ENCODE measurements around the gene FLNA. TPM values are rescaled to one million over a fixed set of nuclear protein-coding genes. Genes with fewer than 3 reads are reported as not detected.

The FLNA gene
- total and polyA plus RNA-seq, 2 of the 13 experiments (the other 11 are each of a cell fraction or from before 2014, with no cell fraction given) = 83.4 to 174 TPM

DNA sequence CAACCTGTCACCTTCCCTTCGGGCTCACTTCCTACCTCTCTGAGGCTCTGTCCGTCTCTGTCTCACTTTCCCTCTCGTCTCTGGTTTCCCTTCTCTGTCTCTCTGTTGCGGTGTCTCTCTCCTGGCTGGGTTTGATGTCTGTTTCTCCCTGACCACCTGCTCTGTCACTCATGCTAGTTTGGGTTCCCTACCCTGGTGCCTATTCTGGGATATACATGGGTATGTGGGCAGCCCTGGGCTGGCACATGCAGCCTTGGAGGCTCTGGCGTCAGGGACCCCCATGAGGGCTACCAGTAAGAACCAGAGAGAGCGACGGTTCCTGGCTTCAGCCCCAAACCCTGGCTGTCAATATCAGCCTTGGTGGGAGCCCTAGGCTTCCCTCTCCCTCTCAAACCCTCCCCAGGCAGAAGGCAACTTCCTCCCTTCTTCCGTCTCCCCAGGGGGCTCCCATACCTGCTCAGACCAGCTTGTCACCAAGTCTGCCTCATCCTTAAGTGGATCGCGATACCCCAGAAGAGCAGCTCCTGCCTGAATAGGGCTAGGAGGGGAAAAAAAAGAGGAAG is 34.3 kb upstream of the FLNA start:
- Histone ChIP-seq H3K4me3 (replicated peaks in 1 of 3; ENCODE audit: insufficient read depth in 1 of 3, low read depth in 2 of 3, low read length in 3 of 3) (peak overlapping the region; percentile 43 to 74 (median 53)), H3K9ac (ENCODE audit: insufficient read depth, low read depth, low read length) (peak overlapping the region; percentile 75), H2AFZ (ENCODE audit: low read length) (no peak overlapping the region), H3K27me3 (ENCODE audit: control insufficient read depth in 1 of 2, insufficient read depth in 2 of 2, low read length in 2 of 2) (no peaks in the 10 kb centered on the region), H3K4me2 (ENCODE audit: low read depth, low read length) (peak overlapping the region; percentile 82), H3K9me3 (ENCODE audit: low read length) (no peaks in the 10 kb centered on the region), H3K27ac (ENCODE audit: extremely low read length, insufficient read depth, low read length) (peak overlapping the region; percentile 50), H3K4me1 (ENCODE audit: insufficient read depth, low read length) (peaks cover 25% of the 10 kb centered on the region), H4K20me1 (ENCODE audit: insufficient read depth, low read length) (no peaks in the 10 kb centered on the region), H3K79me2 (ENCODE audit: insufficient read depth, low read length) (no peaks in the 10 kb centered on the region), H3K36me3 (replicated peaks in 1 of 2; ENCODE audit: control insufficient read depth in 1 of 2, insufficient read depth in 2 of 2, low read length in 2 of 2) (0 out of 5 replicates have a peak, but pooled peaks cover 0 to 3% of the 10 kb centered on the region in 2 experiments)
- BruUV-seq (replicated peaks) = no TSS peak
- POLR2A ChIA-PET = interaction anchor here (1.0 to 4.9 kb wide), 6 partner anchors 10 to 133 kb away, joined by 3 to 75 read pairs (median 5); partner anchors contain the start of genes ATP6AP1, RPL10 and SLC10A3
- CTCF ChIA-PET (ENCODE audit: low intra/inter-chr PET ratio, low total read pairs) = no interaction called here
- in situ Hi-C loops (cut with HindIII; ENCODE audit: extremely low pct_ligation_motif_present, low pct_unique_long_range_greater_than_20kb) = loop anchor here (25.0 kb wide), 1 partner anchor 129 kb away; the partner anchor contains the start of genes G6PD and IKBKG
- no peak for FAIRE-seq
- no peak for ATAC-seq
- DNase-seq (ENCODE audit: low spot score) = no peak
- intact Hi-C loops (cut with micrococcal nuclease; ENCODE audit: unreplicated experiment) = no loop called here
- 32% methylated on average over 8 of the region's 10 CpGs for whole genome bisulfite sequencing (ENCODE audit: low lambda C conversion rate)
- TF ChIP-seq, protein P1, sequence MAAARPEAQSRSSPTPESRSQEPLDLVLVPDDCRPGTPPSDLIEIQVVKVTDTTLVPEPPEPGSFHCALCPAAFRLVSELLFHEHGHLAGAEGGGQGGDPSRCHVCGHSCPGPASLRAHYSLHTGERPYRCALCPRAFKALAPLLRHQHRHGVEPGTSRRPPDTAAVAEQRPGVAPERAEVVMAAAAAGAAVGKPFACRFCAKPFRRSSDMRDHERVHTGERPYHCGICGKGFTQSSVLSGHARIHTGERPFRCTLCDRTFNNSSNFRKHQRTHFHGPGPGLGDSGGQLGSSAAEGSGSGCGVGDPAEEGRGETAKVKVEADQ (CRISPR knock-in tag; IDR thresholded peaks at IDR 0.05; ENCODE audit: borderline replicate concordance) = 0 out of 2 replicates have a peak, but pooled peaks have one; percentile 18
- no peak for TF ChIP-seq ZNF589 (CRISPR knock-in tag; conservative IDR thresholded peaks at IDR 0.05)
- no peak for TF ChIP-seq ATAD3A (CRISPR knock-in tag; IDR thresholded peaks at IDR 0.05)
- TF ChIP-seq, protein P2, sequence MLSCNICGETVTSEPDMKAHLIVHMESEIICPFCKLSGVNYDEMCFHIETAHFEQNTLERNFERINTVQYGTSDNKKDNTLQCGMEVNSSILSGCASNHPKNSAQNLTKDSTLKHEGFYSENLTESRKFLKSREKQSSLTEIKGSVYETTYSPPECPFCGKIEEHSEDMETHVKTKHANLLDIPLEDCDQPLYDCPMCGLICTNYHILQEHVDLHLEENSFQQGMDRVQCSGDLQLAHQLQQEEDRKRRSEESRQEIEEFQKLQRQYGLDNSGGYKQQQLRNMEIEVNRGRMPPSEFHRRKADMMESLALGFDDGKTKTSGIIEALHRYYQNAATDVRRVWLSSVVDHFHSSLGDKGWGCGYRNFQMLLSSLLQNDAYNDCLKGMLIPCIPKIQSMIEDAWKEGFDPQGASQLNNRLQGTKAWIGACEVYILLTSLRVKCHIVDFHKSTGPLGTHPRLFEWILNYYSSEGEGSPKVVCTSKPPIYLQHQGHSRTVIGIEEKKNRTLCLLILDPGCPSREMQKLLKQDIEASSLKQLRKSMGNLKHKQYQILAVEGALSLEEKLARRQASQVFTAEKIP (CRISPR knock-in tag; IDR thresholded peaks at IDR 0.05; ENCODE audit: borderline replicate concordance) = no peak
- TF ChIP-seq ZNF652 (CRISPR knock-in tag; IDR thresholded peaks at IDR 0.05; ENCODE audit: borderline replicate concordance, low read depth) = no peak
- TF ChIP-seq, protein P3, sequence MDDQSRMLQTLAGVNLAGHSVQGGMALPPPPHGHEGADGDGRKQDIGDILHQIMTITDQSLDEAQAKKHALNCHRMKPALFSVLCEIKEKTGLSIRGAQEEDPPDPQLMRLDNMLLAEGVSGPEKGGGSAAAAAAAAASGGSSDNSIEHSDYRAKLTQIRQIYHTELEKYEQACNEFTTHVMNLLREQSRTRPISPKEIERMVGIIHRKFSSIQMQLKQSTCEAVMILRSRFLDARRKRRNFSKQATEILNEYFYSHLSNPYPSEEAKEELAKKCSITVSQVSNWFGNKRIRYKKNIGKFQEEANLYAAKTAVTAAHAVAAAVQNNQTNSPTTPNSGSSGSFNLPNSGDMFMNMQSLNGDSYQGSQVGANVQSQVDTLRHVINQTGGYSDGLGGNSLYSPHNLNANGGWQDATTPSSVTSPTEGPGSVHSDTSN (CRISPR knock-in tag; IDR thresholded peaks at IDR 0.05; ENCODE audit: borderline replicate concordance) = no peak
- no peak for TF ChIP-seq ZNF224 (CRISPR knock-in tag; IDR thresholded peaks at IDR 0.05)
- TF ChIP-seq PAX8 (CRISPR knock-in tag; IDR thresholded peaks at IDR 0.05; ENCODE audit: borderline replicate concordance) = no peak
- TF ChIP-seq, protein P4, sequence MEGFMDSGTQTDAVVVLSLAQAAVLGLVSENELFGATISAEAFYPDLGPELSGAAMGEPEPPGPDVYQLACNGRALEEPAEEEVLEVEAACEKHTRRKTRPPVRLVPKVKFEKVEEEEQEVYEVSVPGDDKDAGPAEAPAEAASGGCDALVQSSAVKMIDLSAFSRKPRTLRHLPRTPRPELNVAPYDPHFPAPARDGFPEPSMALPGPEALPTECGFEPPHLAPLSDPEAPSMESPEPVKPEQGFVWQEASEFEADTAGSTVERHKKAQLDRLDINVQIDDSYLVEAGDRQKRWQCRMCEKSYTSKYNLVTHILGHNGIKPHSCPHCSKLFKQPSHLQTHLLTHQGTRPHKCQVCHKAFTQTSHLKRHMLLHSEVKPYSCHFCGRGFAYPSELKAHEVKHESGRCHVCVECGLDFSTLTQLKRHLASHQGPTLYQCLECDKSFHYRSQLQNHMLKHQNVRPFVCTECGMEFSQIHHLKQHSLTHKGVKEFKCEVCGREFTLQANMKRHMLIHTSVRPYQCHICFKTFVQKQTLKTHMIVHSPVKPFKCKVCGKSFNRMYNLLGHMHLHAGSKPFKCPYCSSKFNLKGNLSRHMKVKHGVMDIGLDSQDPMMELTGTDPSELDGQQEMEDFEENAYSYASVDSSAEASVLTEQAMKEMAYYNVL (CRISPR knock-in tag; IDR thresholded peaks at IDR 0.05; ENCODE audit: borderline replicate concordance) = no peak
- TF ChIP-seq ZNF556 (CRISPR knock-in tag; IDR thresholded peaks at IDR 0.05; ENCODE audit: borderline replicate concordance) = peak; percentile 18; the same call in 1 of the 2 replicates
- TF ChIP-seq, protein P5, sequence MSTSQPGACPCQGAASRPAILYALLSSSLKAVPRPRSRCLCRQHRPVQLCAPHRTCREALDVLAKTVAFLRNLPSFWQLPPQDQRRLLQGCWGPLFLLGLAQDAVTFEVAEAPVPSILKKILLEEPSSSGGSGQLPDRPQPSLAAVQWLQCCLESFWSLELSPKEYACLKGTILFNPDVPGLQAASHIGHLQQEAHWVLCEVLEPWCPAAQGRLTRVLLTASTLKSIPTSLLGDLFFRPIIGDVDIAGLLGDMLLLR (CRISPR knock-in tag; IDR thresholded peaks at IDR 0.05) = no peak
- no peak for TF ChIP-seq SRF (IDR thresholded peaks at IDR 0.05; ENCODE audit: low read depth, low read length)
- no peak for TF ChIP-seq SRSF4 (IDR thresholded peaks at IDR 0.05; ENCODE audit: low read depth, low read length, poor library complexity, severe bottlenecking)
- TF ChIP-seq ZBTB8A (CRISPR knock-in tag; IDR thresholded peaks at IDR 0.05; ENCODE audit: borderline replicate concordance, low read depth) = no peak
- no peak for TF ChIP-seq NFYC (CRISPR knock-in tag; IDR thresholded peaks at IDR 0.05)
- no peak for TF ChIP-seq ZNF614 (CRISPR knock-in tag; IDR thresholded peaks at IDR 0.05; ENCODE audit: borderline replicate concordance)
- no peak for TF ChIP-seq NFIB (CRISPR knock-in tag; IDR thresholded peaks at IDR 0.05; ENCODE audit: borderline replicate concordance)
- TF ChIP-seq ZFP36L1 (CRISPR knock-in tag; IDR thresholded peaks at IDR 0.05) = no peak

All from HepG2 (cell line).